Vagina (tissue), 2 donors: ENCODE data around the gene PCDHA9. TPM values are rescaled to one million over a fixed set of nuclear protein-coding genes. Genes with fewer than 3 reads are reported as not detected.
"Not testable (repeated sequence)": the region's sequence is repeated elsewhere in the genome, so short reads cannot be mapped to it uniquely, and the experiment has no call there.

Experiments
- DNase-seq, 2 donors: peaks; one replicate each; pipeline ENCODE4 v3.0.0-alpha.2; 2017; ENCODE audit errors: extremely low spot score in 2 of 2
- H3K27ac ChIP-seq: fragments of 200-600 bp; sonication (generic); one replicate; pipeline ENCODE4 v1.5.1; 2019
- H3K27me3 ChIP-seq: fragments of 200-600 bp; sonication (generic); one replicate; pipeline ENCODE4 v1.5.1; 2019
- H3K36me3 ChIP-seq, 2 donors: fragments of 200-600 bp; sonication (generic); one replicate each; pipeline ENCODE4 v1.5.1; 2017 to 2019
- H3K4me1 ChIP-seq: fragments of 200-600 bp; sonication (generic); one replicate; pipeline ENCODE4 v1.5.1; 2019
- H3K4me3 ChIP-seq, 2 donors: fragments of 200-600 bp; sonication (generic); 1 replicate in 1 of 2; 2 replicates in 1 of 2; pipeline ENCODE4 v1.5.1; 2016 to 2019
- H3K9me3 ChIP-seq: fragments of 200-600 bp; sonication (generic); one replicate; pipeline ENCODE4 v1.5.1; 2019
- CTCF ChIP-seq, 3 experiments: fragments of 450-650 bp in 2 of 3; fragments of 200-600 bp in 1 of 3; sonication (generic) in 1 of 3; IDR thresholded peaks; one replicate each; pipeline ENCODE4 v1.5.1; 2017 to 2019; ENCODE audit warnings: antibody characterized with exemption in 3 of 3, mild to moderate bottlenecking in 2 of 3, moderate library complexity in 2 of 3
- POLR2A ChIP-seq, 2 donors: fragments of 450-650 bp; IDR thresholded peaks; one replicate each; pipeline ENCODE4 v1.6.1; 2017; ENCODE audit warnings: antibody characterized with exemption in 2 of 2, mild to moderate bottlenecking in 2 of 2, moderate library complexity in 2 of 2
- POLR2AphosphoS5 ChIP-seq, 2 donors: sonication (generic); formaldehyde crosslinking; IDR thresholded peaks; one replicate each; pipeline ENCODE4 v1.9.0; 2017; ENCODE audit warnings: antibody characterized with exemption in 2 of 2, mild to moderate bottlenecking in 2 of 2, low read depth in 1 of 2; ENCODE audit not compliant: insufficient read depth in 1 of 2
- intact Hi-C: fragments of 100-400 bp; cut with DNase I; formaldehyde crosslinking; loops from one replicate; pipeline ENCODE4 v1.15.1; 2023
- total RNA-seq: library from RNA; depleted of rRNA; stranded (reverse); fragments of >200 nt; gene quantifications from one replicate; pipeline ENCODE4 v1.2.3, GENCODE V29; 2016

The PCDHA9 gene
- total RNA-seq, 1 donor from 2014 or later = 0.25 TPM

GRCh38 chr5:140835622-140836510 lies 12.3 kb upstream of the PCDHA9 start:
- no peak overlapping the region for H3K4me3 ChIP-seq
- H3K36me3 ChIP-seq = no peaks in the 10 kb centered on the region
- TF ChIP-seq CTCF (IDR thresholded peaks at IDR 0.05) = no peak
- TF ChIP-seq POLR2A (IDR thresholded peaks at IDR 0.05) = no peak
- TF ChIP-seq POLR2AphosphoS5 (IDR thresholded peaks at IDR 0.05; ENCODE audit: insufficient read depth in 1 of 2, low read depth in 1 of 2) = no peak
- peak in 1 of 2 donors; percentile 74 for DNase-seq
- intact Hi-C loops = no loop called here
- H3K27me3 ChIP-seq = no peaks in the 10 kb centered on the region
- H3K9me3 ChIP-seq = no peaks in the 10 kb centered on the region
- no peak overlapping the region for H3K27ac ChIP-seq
- H3K4me1 ChIP-seq = no peaks in the 10 kb centered on the region

DNA sequence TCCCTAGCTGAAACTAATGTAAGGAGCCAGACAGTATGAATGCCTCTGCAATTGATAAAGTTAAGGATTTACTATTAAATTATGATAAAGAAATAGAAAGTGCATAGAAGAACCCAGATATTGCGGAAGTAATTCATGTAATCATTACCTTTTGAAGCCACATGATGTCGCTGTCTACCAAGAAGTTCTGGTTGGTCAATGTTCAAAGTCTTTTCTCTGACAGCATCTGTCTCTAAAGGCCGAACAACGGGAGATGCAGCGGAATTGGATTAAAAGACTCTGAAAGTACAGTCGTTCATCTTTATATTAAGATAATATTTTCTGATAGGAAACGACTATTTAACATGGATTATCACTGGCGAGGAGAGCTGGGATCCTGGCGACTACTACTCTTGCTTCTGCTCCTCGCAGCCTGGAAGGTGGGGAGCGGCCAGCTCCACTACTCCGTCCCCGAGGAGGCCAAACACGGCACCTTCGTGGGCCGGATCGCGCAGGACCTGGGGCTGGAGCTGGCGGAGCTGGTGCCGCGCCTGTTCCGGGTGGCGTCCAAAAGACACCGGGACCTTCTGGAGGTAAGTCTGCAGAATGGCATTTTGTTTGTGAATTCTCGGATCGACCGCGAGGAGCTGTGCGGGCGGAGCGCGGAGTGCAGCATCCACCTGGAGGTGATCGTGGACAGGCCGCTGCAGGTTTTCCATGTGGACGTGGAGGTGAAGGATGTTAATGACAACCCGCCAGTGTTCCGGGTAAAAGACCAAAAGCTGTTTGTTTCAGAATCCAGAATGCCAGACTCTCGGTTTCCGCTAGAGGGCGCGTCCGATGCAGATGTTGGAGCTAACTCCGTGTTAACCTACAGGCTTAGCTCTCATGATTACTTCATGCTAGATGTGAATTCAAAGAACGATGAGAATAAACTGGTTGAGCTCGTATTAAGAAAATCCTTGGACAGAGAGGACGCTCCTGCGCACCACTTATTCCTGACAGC lies 6.9 kb upstream of the PCDHA9 start, which contains the start of gene PCDHA8:
Gene PCDHA8 (plus strand): TSS at position 210 of the 985 bp plus-strand sequence. CDS start 135 bp downstream, at position 345.
- Histone ChIP-seq H3K36me3 (no peaks in the 10 kb centered on the region), H3K4me1 (no peaks in the 10 kb centered on the region), H3K4me3 (no peak within 1 kb of the TSS), H3K9me3 (peaks cover 13% of the 10 kb centered on the region), H3K27ac (no peak within 1 kb of the TSS), H3K27me3 (no peaks in the 10 kb centered on the region)
- intact Hi-C loops = no loop called here
- TF ChIP-seq POLR2A (IDR thresholded peaks at IDR 0.05) (no peak), POLR2AphosphoS5 (IDR thresholded peaks at IDR 0.05; ENCODE audit: insufficient read depth in 1 of 2, low read depth in 1 of 2) (no peak), CTCF (IDR thresholded peaks at IDR 0.05) (no peak)
- DNase-seq = no peak

DNA sequence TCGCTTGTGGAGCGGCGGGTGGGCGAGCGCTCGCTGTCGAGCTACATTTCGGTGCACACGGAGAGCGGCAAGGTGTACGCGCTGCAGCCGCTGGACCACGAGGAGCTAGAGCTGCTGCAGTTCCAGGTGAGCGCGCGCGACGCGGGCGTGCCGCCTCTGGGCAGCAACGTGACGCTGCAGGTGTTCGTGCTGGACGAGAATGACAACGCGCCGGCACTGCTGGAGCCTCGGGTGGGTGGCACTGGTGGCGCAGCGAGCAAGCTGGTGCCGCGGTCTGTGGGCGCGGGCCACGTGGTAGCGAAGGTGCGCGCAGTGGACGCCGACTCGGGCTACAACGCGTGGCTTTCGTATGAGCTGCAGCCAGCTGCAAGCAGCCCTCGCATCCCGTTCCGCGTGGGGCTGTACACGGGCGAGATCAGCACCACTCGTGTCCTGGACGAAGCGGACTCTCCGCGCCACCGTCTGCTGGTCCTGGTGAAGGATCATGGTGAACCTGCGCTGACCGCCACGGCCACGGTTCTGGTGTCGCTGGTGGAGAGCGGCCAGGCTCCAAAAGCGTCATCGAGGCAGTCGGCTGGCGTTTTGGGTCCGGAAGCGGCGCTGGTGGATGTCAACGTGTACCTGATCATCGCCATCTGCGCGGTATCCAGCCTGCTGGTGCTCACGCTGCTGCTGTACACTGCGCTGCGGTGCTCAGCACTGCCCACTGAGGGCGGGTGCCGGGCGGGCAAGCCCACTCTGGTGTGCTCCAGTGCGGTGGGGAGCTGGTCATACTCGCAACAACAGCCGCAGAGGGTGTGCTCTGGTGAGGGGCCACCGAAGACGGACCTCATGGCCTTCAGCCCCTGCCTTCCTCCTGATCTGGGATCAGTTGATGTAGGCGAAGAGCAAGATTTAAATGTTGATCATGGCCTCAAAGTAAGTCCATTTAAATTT lies 5.1 kb upstream of the PCDHA9 start:
- Histone ChIP-seq H3K4me3 (no peak overlapping the region), H3K4me1 (no peaks in the 10 kb centered on the region), H3K9me3 (peaks cover 13% of the 10 kb centered on the region), H3K27ac (no peak overlapping the region), H3K27me3 (no peaks in the 10 kb centered on the region), H3K36me3 (no peaks in the 10 kb centered on the region)
- intact Hi-C loops = no loop called here
- DNase-seq = peak in 1 of 2 donors; percentile 77
- TF ChIP-seq POLR2AphosphoS5 (IDR thresholded peaks at IDR 0.05; ENCODE audit: insufficient read depth in 1 of 2, low read depth in 1 of 2) = no peak
- TF ChIP-seq CTCF (IDR thresholded peaks at IDR 0.05) = no peak
- no peak for TF ChIP-seq POLR2A (IDR thresholded peaks at IDR 0.05)

DNA sequence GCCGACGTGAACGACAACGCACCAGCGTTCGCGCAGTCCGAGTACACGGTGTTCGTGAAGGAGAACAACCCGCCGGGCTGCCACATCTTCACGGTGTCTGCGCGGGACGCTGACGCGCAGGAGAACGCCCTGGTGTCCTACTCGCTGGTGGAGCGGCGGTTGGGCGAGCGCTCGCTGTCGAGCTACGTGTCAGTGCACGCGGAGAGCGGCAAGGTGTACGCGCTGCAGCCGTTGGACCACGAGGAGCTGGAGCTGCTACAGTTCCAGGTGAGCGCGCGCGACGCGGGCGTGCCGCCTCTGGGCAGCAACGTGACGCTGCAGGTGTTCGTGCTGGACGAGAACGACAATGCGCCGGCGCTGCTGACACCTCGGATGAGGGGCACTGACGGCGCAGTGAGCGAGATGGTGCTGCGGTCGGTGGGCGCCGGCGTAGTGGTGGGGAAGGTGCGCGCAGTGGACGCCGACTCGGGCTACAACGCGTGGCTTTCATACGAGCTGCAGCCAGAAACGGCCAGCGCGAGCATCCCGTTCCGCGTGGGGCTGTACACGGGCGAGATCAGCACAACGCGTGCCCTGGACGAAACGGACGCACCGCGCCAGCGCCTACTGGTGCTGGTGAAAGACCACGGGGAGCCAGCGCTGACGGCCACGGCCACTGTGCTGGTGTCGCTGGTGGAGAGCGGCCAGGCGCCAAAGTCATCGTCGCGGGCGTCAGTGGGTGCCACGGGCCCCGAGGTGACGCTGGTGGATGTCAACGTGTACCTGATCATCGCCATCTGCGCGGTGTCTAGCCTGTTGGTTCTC lies 1.9 kb downstream of the PCDHA9 start:
- H3K36me3 ChIP-seq, H3K27ac ChIP-seq, H3K4me3 ChIP-seq, DNase-seq, H3K9me3 ChIP-seq, H3K27me3 ChIP-seq, H3K4me1 ChIP-seq, intact Hi-C loops: not testable (repeated sequence)
